GM12878 (cell line): ENCODE data around the gene MYO16. TPM values are rescaled to one million over a fixed set of nuclear protein-coding genes. Genes with fewer than 3 reads are reported as not detected.

Experiments used
- ATAC-seq: fragments of 200-7000 bp; cut with Tn5 transposase; 3 replicates; pipeline ENCODE4 v1.9.1; 2020; ENCODE audit warnings: mild to moderate bottlenecking, moderate library complexity
- BruUV-seq: library from RNA; stranded (reverse); fragments of 400-500 nt; replicated peaks from 2 replicates; lab custom pipeline; 2021; lab: Mats Ljungman, UMichigan
- CTCF ChIA-PET: fragments of 300-600 bp; sonication (Branson Sonifier 250); formaldehyde crosslinking; extraction: SDS; loops from one replicate; lab custom pipeline; 2021; ENCODE audit warnings: inconsistent platforms; lab: Yijun Ruan, JAX
- POLR2A ChIA-PET: fragments of 350-600 bp; formaldehyde crosslinking; extraction: SDS; loops from one replicate; lab custom pipeline; 2021; ENCODE audit warnings: inconsistent platforms; lab: Charles Lee
- RAD21 ChIA-PET: fragments of 300-600 bp; sonication (Branson Sonifier 250); formaldehyde crosslinking; loops from one replicate; lab custom pipeline; 2023; ENCODE audit warnings: antibody characterized with exemption; ENCODE audit not compliant: unreplicated experiment; lab: Charles Lee
- SMC1A ChIA-PET: fragments of 300-600 bp; sonication (Branson Sonifier 250); formaldehyde crosslinking; loops from one replicate; lab custom pipeline; 2023; ENCODE audit not compliant: unreplicated experiment, uncharacterized antibody; lab: Charles Lee
- DNase-seq: peaks from one replicate; pipeline ENCODE4 v3.0.0-alpha.2; 2011; ENCODE audit warnings: low read depth, low spot score
- FAIRE-seq: peaks from 3 replicates; lab custom pipeline; 2011; peaks lifted over from hg19 to GRCh38; lab: Jason Lieb, UNC
- H2AFZ ChIP-seq: 2 replicates; pipeline ENCODE4 v1.6.0; 2011; ENCODE audit warnings: low read depth, low read length, control low read depth; ENCODE audit not compliant: control insufficient read depth
- H3K27ac ChIP-seq: 2 replicates; pipeline ENCODE4 v1.5.1; 2011; ENCODE audit warnings: control low read depth; ENCODE audit not compliant: control insufficient read depth, insufficient read depth
- H3K27me3 ChIP-seq, 2 experiments: replicated peaks in 1 of 2; 2 replicates each; pipeline versions ENCODE4 v1.6.0 to v1.6.1; 2011; ENCODE audit warnings: low read length in 1 of 2; ENCODE audit not compliant: control insufficient read depth in 2 of 2, insufficient read depth in 2 of 2
- H3K36me3 ChIP-seq, 2 experiments: 2 replicates each; pipeline ENCODE4 v1.5.1; 2011; ENCODE audit warnings: low read length in 1 of 2; ENCODE audit not compliant: control insufficient read depth in 2 of 2, insufficient read depth in 2 of 2
- H3K4me1 ChIP-seq: 2 replicates; pipeline ENCODE4 v1.6.1; 2011; ENCODE audit warnings: mild to moderate bottlenecking, low read length, moderate library complexity, mixed read lengths; ENCODE audit not compliant: control insufficient read depth, insufficient read depth
- H3K4me2 ChIP-seq: 2 replicates; pipeline ENCODE4 v1.6.0; 2011; ENCODE audit warnings: control low read depth; ENCODE audit not compliant: control insufficient read depth, insufficient read depth
- H3K4me3 ChIP-seq: fragments of 200-600 bp; sonication (generic); 2 replicates; pipeline ENCODE4 v1.5.1; 2016
- H3K79me2 ChIP-seq: 2 replicates; pipeline ENCODE4 v1.6.0; 2011; ENCODE audit warnings: low read length; ENCODE audit not compliant: control insufficient read depth, insufficient read depth
- H3K9ac ChIP-seq: 2 replicates; pipeline ENCODE4 v1.8.0; 2011; ENCODE audit warnings: low read length, control low read depth, mixed read lengths; ENCODE audit not compliant: control insufficient read depth, insufficient read depth
- H3K9me3 ChIP-seq: replicated peaks from 3 replicates; pipeline ENCODE4 v1.5.1; 2011; ENCODE audit warnings: mild to moderate bottlenecking, low read length; ENCODE audit not compliant: control insufficient read depth, insufficient read depth
- H4K20me1 ChIP-seq: 2 replicates; pipeline ENCODE4 v1.6.0; 2011; ENCODE audit not compliant: control insufficient read depth, insufficient read depth
- CBFB ChIP-seq: IDR thresholded peaks from 2 replicates; pipeline ENCODE4 v1.6.1; 2016; ENCODE audit warnings: antibody characterized with exemption, low read depth
- CBX5 ChIP-seq: sonication (generic); IDR thresholded peaks from 2 replicates; pipeline ENCODE4 v1.6.1; 2016; ENCODE audit warnings: low read depth, moderate library complexity, mild to moderate bottlenecking, inconsistent platforms
- CHD1 ChIP-seq: IDR thresholded peaks from 2 replicates; pipeline ENCODE4 v1.6.1; 2012; ENCODE audit warnings: low read depth, low read length, improper control_type of control experiment
- EGR1 ChIP-seq, 2 experiments: IDR thresholded peaks; 1 replicate in 1 of 2; 2 replicates in 1 of 2; pipeline ENCODE4 v1.6.1; 2011 to 2012; ENCODE audit warnings: low read depth in 2 of 2, low read length in 2 of 2, borderline replicate concordance in 1 of 2, mild to moderate bottlenecking in 1 of 2, moderate library complexity in 1 of 2
- HDAC6 ChIP-seq: fragments of 200-600 bp; sonication (generic); IDR thresholded peaks from one replicate; pipeline ENCODE4 v1.8.0; 2017; ENCODE audit warnings: antibody characterized with exemption; ENCODE audit not compliant: unreplicated experiment
- KDM1A ChIP-seq: fragments of 200-600 bp; sonication (generic); IDR thresholded peaks from 2 replicates; pipeline ENCODE4 v1.6.1; 2016; ENCODE audit warnings: borderline replicate concordance
- MTA2 ChIP-seq: fragments of 450-650 bp; IDR thresholded peaks from 2 replicates; pipeline ENCODE4 v1.6.1; 2016; ENCODE audit warnings: low read depth, mild to moderate bottlenecking, moderate library complexity
- MYB ChIP-seq: fragments of 150-350 bp; IDR thresholded peaks from 2 replicates; pipeline ENCODE4 v1.6.1; 2014; ENCODE audit warnings: mild to moderate bottlenecking, low read depth, low read length, borderline replicate concordance
- NRF1 ChIP-seq: conservative IDR thresholded peaks from 2 replicates; pipeline ENCODE4 v1.6.1; 2011; ENCODE audit warnings: mild to moderate bottlenecking, low read depth, low read length, improper control_type of control experiment
- PML ChIP-seq: IDR thresholded peaks from 2 replicates; pipeline ENCODE4 v1.6.1; 2012; ENCODE audit warnings: low read length, inconsistent platforms
- RUNX3 ChIP-seq: IDR thresholded peaks from 2 replicates; pipeline ENCODE4 v1.6.1; 2012; ENCODE audit warnings: low read length, inconsistent platforms
- SREBF2 ChIP-seq: IDR thresholded peaks from 2 replicates; pipeline ENCODE4 v1.6.1; 2012; ENCODE audit warnings: mild to moderate bottlenecking, low read length
- SRF ChIP-seq, 2 experiments: IDR thresholded peaks; 2 replicates each; pipeline ENCODE4 v1.6.1; 2011; ENCODE audit warnings: low read depth in 2 of 2, low read length in 2 of 2, mild to moderate bottlenecking in 1 of 2, moderate library complexity in 1 of 2
- SUPT20H ChIP-seq: IDR thresholded peaks from 2 replicates; pipeline ENCODE4 v1.6.1; 2011; ENCODE audit warnings: low read depth, mild to moderate bottlenecking, low read length, moderate library complexity, borderline replicate concordance; ENCODE audit not compliant: control insufficient read depth
- SUZ12 ChIP-seq: fragments of 200-600 bp; sonication (generic); IDR thresholded peaks from one replicate; pipeline ENCODE4 v1.6.1; 2018; ENCODE audit warnings: antibody characterized with exemption, mild to moderate bottlenecking; ENCODE audit not compliant: unreplicated experiment
- TCF3 ChIP-seq: IDR thresholded peaks from 2 replicates; pipeline ENCODE4 v1.6.1; 2012; ENCODE audit warnings: low read depth, mild to moderate bottlenecking, low read length, borderline replicate concordance; ENCODE audit not compliant: insufficient read depth
- WGBS: methylation state at CpG from one replicate; pipeline ENCODE4 v1.1.6; 2016; ENCODE audit warnings: low lambda C conversion rate; ENCODE audit not compliant: insufficient replicate concordance, insufficient coverage; ENCODE audit errors: missing lambda C conversion rate; 5-methylcytosine and 5-hydroxymethylcytosine counted together
- in situ Hi-C: fragments of 300-500 bp; cut with MboI; formaldehyde crosslinking; loops from 9 replicates; pipeline ENCODE4 v1.14.3; 2018; ENCODE audit warnings: mixed read lengths
- intact Hi-C: fragments of 100-400 bp; cut with micrococcal nuclease; formaldehyde crosslinking; loops from one replicate; pipeline ENCODE4 v1.14.2; 2022; ENCODE audit not compliant: unreplicated experiment
- polyA plus RNA-seq, 11 experiments: library from polyadenylated mRNA; depleted of rRNA in 4 of 11; unstranded in 6 of 11; stranded (reverse) in 5 of 11; fragments of >200 nt; fragmentation: Nextera tagmentation in 4 of 11; fragmentation: Illumina TruSeq in 1 of 11; extraction: Ambion mirVana in 4 of 11; extraction: Trizol in 1 of 11; gene quantifications; 1 replicate in 1 of 11; 2 replicates in 10 of 11; pipeline versions ENCODE4 v1.2.1 to v1.2.3, GENCODE V29; 2011 to 2016; ENCODE audit warnings: inconsistent platforms in 2 of 11, missing spikeins in 2 of 11, low read depth in 1 of 11
- total RNA-seq, 4 experiments: library from RNA; depleted of rRNA in 3 of 4; stranded (reverse); fragments of >200 nt in 3 of 4; fragmentation: Illumina TruSeq in 1 of 4; extraction: Trizol in 1 of 4; gene quantifications; 2 replicates each; pipeline versions ENCODE4 v1.2.1 to v1.2.3, GENCODE V29; 2013 to 2021
- TF ChIP-seq, protein P1 (sequence below): fragments of 150-350 bp; IDR thresholded peaks from 2 replicates; pipeline ENCODE4 v1.6.1; 2016; ENCODE audit warnings: low read depth, low read length
- TF ChIP-seq, protein P2 (sequence below): IDR thresholded peaks from 2 replicates; pipeline ENCODE4 v1.6.1; 2012; ENCODE audit warnings: low read depth, low read length, improper control_type of control experiment

The MYO16 gene
- total and polyA plus RNA-seq, 10 of the 15 experiments (the other 5 are each of a cell fraction or from before 2014, with no cell fraction given), result under 0.01 to 1.7 (median 0.05) TPM; not detected in 4

DNA sequence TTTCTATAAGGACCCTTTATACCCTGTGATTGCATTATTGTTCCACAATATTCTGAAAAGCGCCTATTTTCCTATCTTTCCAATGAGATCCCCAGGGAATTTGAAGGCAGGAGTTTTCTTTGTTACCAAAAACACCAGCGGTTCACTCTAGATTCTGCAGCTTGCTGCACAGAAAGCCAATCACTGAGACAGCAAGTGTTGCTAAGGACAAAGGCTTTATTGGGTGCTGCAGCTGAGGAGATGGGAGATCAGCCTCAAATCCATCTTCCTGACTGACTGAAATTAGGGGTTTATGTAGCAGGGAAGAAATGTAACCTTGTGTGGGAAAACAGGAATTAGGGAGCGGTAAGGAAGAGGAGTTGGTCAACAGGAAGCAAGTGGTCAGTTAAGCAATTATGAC lies 42.6 kb upstream of the MYO16 start:
- no peak overlapping the region for H3K9ac ChIP-seq
- no peak for TF ChIP-seq PML
- TF ChIP-seq MTA2, result no peak
- no peak for TF ChIP-seq SUPT20H
- TF ChIP-seq TCF3, result no peak
- TF ChIP-seq, protein P1, sequence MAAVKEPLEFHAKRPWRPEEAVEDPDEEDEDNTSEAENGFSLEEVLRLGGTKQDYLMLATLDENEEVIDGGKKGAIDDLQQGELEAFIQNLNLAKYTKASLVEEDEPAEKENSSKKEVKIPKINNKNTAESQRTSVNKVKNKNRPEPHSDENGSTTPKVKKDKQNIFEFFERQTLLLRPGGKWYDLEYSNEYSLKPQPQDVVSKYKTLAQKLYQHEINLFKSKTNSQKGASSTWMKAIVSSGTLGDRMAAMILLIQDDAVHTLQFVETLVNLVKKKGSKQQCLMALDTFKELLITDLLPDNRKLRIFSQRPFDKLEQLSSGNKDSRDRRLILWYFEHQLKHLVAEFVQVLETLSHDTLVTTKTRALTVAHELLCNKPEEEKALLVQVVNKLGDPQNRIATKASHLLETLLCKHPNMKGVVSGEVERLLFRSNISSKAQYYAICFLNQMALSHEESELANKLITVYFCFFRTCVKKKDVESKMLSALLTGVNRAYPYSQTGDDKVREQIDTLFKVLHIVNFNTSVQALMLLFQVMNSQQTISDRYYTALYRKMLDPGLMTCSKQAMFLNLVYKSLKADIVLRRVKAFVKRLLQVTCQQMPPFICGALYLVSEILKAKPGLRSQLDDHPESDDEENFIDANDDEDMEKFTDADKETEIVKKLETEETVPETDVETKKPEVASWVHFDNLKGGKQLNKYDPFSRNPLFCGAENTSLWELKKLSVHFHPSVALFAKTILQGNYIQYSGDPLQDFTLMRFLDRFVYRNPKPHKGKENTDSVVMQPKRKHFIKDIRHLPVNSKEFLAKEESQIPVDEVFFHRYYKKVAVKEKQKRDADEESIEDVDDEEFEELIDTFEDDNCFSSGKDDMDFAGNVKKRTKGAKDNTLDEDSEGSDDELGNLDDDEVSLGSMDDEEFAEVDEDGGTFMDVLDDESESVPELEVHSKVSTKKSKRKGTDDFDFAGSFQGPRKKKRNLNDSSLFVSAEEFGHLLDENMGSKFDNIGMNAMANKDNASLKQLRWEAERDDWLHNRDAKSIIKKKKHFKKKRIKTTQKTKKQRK, result no peak
- TF ChIP-seq NRF1, result no peak
- no peak for TF ChIP-seq SREBF2
- no peak for TF ChIP-seq SRF (IDR thresholded peaks at IDR 0.05; ENCODE audit: low read depth in 2 of 2, low read length in 2 of 2)
- no peak for TF ChIP-seq KDM1A
- TF ChIP-seq RUNX3, result no peak
- TF ChIP-seq SUZ12, result no peak
- TF ChIP-seq CBFB, result no peak
- no peak for TF ChIP-seq MYB
- TF ChIP-seq, protein P2, sequence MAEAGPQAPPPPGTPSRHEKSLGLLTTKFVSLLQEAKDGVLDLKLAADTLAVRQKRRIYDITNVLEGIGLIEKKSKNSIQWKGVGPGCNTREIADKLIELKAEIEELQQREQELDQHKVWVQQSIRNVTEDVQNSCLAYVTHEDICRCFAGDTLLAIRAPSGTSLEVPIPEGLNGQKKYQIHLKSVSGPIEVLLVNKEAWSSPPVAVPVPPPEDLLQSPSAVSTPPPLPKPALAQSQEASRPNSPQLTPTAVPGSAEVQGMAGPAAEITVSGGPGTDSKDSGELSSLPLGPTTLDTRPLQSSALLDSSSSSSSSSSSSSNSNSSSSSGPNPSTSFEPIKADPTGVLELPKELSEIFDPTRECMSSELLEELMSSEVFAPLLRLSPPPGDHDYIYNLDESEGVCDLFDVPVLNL, result no peak
- TF ChIP-seq CHD1, result no peak
- TF ChIP-seq EGR1 (IDR thresholded peaks at IDR 0.05; ENCODE audit: borderline replicate concordance in 1 of 2, low read depth in 2 of 2, low read length in 2 of 2), result no peak
- no peak for TF ChIP-seq CBX5
- TF ChIP-seq HDAC6, result no peak
- TF ChIP-seq, all 136 proteins: peak for 0
- Histone ChIP-seq H3K27ac (no peak overlapping the region), H3K27me3 (no peaks in the 10 kb centered on the region), H3K4me2 (no peak overlapping the region), H3K9me3 (no peaks in the 10 kb centered on the region; the same call in 2 of the 3 replicates), H3K4me1 (no peaks in the 10 kb centered on the region), H4K20me1 (no peaks in the 10 kb centered on the region), H2AFZ (no peak overlapping the region), H3K4me3 (no peak overlapping the region), H3K79me2 (no peaks in the 10 kb centered on the region), H3K36me3 (no peaks in the 10 kb centered on the region)
- BruUV-seq, result no TSS peak
- FAIRE-seq (no peak), ATAC-seq (no peak), DNase-seq (no peak)
- CTCF ChIA-PET, result no interaction called here
- SMC1A ChIA-PET, result interaction anchor here (0.9 to 1.0 kb wide), 2 partner anchors 12 to 309 kb away, joined by 3 to 4 read pairs; no protein-coding TSS in a partner anchor
- in situ Hi-C loops, result no loop called here
- POLR2A ChIA-PET, result no interaction called here
- RAD21 ChIA-PET, result no interaction called here
- intact Hi-C loops, result no loop called here
- 38% methylated on average over 3 of the region's 3 CpGs for WGBS
